GM23338 (cell line): ENCODE measurements around the gene ZNF275. TPM values are rescaled to one million over a fixed set of nuclear protein-coding genes. Genes with fewer than 3 reads are reported as not detected.

Source experiments
- ATAC-seq: fragments of 200-7000 bp; cut with Tn5 transposase; 3 replicates; pipeline ENCODE4 v1.9.1; 2020
- DNase-seq: peaks from one replicate; pipeline ENCODE4 v3.0.0-alpha.2; 2015; ENCODE audit warnings: low spot score
- H2AFZ ChIP-seq: fragments of 200-600 bp; sonication (generic); 2 replicates; pipeline ENCODE4 v1.8.0; 2016; ENCODE audit warnings: antibody characterized with exemption, mild to moderate bottlenecking, moderate library complexity
- H3F3A ChIP-seq: fragments of 200-600 bp; sonication (generic); replicated peaks from 2 replicates; pipeline ENCODE4 v1.8.0; 2017; ENCODE audit warnings: antibody characterized with exemption, mixed run types, low read depth
- H3K27ac ChIP-seq: fragments of 200-600 bp; sonication (generic); 2 replicates; pipeline ENCODE4 v1.6.1; 2016; ENCODE audit warnings: low read depth
- H3K27me3 ChIP-seq: fragments of 200-600 bp; sonication (generic); 2 replicates; pipeline ENCODE4 v1.8.0; 2016; ENCODE audit warnings: mild to moderate bottlenecking, mixed run types, moderate library complexity; ENCODE audit not compliant: insufficient read depth
- H3K36me3 ChIP-seq: fragments of 200-600 bp; sonication (generic); 2 replicates; pipeline ENCODE4 v1.8.0; 2016; ENCODE audit warnings: mild to moderate bottlenecking; ENCODE audit not compliant: insufficient read depth
- H3K4me1 ChIP-seq: fragments of 200-600 bp; sonication (generic); 2 replicates; pipeline ENCODE4 v1.8.0; 2016; ENCODE audit warnings: mild to moderate bottlenecking, moderate library complexity; ENCODE audit not compliant: insufficient read depth
- H3K4me2 ChIP-seq: fragments of 200-600 bp; sonication (generic); 2 replicates; pipeline ENCODE4 v1.7.1; 2017; ENCODE audit warnings: mixed run types
- H3K4me3 ChIP-seq: fragments of 200-600 bp; sonication (generic); 2 replicates; pipeline ENCODE4 v1.6.1; 2016; ENCODE audit warnings: mixed run types
- H3K79me2 ChIP-seq: fragments of 200-600 bp; sonication (generic); replicated peaks from 2 replicates; pipeline ENCODE4 v1.8.0; 2017; ENCODE audit warnings: mild to moderate bottlenecking; ENCODE audit not compliant: insufficient read depth
- H3K9me2 ChIP-seq: fragments of 200-600 bp; sonication (generic); 2 replicates; pipeline ENCODE4 v1.8.0; 2017; ENCODE audit not compliant: insufficient read depth
- H4K20me1 ChIP-seq: fragments of 200-600 bp; sonication (generic); replicated peaks from 2 replicates; pipeline ENCODE4 v1.8.0; 2017; ENCODE audit warnings: mild to moderate bottlenecking; ENCODE audit not compliant: insufficient read depth
- H3K27ac Mint-ChIP-seq: 2 replicates; pipeline ENCODE4 v1.8.0; 2020; ENCODE audit warnings: inconsistent platforms, mild to moderate bottlenecking, moderate library complexity, mixed read lengths
- H3K27me3 Mint-ChIP-seq: 3 replicates; pipeline ENCODE4 v1.8.0; 2022; ENCODE audit warnings: low read depth, mild to moderate bottlenecking, moderate library complexity, mixed read lengths, inconsistent platforms; ENCODE audit not compliant: insufficient read depth, poor library complexity
- H3K36me3 Mint-ChIP-seq: 3 replicates; pipeline ENCODE4 v1.8.0; 2021; ENCODE audit warnings: low read depth, mild to moderate bottlenecking, inconsistent platforms, moderate library complexity, mixed read lengths
- H3K4me1 Mint-ChIP-seq: 3 replicates; pipeline ENCODE4 v1.8.0; 2020; ENCODE audit warnings: mild to moderate bottlenecking, inconsistent platforms, mixed read lengths
- H3K4me3 Mint-ChIP-seq: 3 replicates; pipeline ENCODE4 v1.8.0; 2021; ENCODE audit warnings: moderate library complexity, mild to moderate bottlenecking, inconsistent platforms, mixed read lengths
- H3K9me3 Mint-ChIP-seq: 3 replicates; pipeline ENCODE4 v1.8.0; 2020; ENCODE audit warnings: moderate library complexity, mild to moderate bottlenecking, inconsistent platforms, mixed read lengths
- EZH2 ChIP-seq: fragments of 200-600 bp; sonication (generic); IDR thresholded peaks from one replicate; pipeline ENCODE4 v1.8.0; 2017; ENCODE audit warnings: antibody characterized with exemption, mild to moderate bottlenecking, low read depth; ENCODE audit not compliant: unreplicated experiment
- JUNB ChIP-seq: IDR thresholded peaks from one replicate; pipeline ENCODE4 v1.6.1; 2016; ENCODE audit warnings: antibody characterized with exemption; ENCODE audit not compliant: unreplicated experiment
- POLR2AphosphoS5 ChIP-seq: IDR thresholded peaks from 2 replicates; pipeline ENCODE4 v1.6.1; 2016; ENCODE audit warnings: antibody characterized with exemption, low read depth
- ZNF331 ChIP-seq: fragments of 250-450 bp; sonication (Bioruptor Pico); IDR thresholded peaks from 2 replicates; pipeline ENCODE4 v1.5.0; 2020; ENCODE audit warnings: low read depth, mild to moderate bottlenecking, moderate library complexity
- polyA plus RNA-seq: library from polyadenylated mRNA; unstranded; fragments of >200 nt; fragmentation: Nextera tagmentation; extraction: Ambion mirVana; gene quantifications from 2 replicates; pipeline ENCODE4 v1.2.1, GENCODE V29; 2016
- total RNA-seq: library from RNA; depleted of rRNA; stranded (reverse); fragments of >200 nt; shearing (Covaris generic); gene quantifications from 2 replicates; pipeline ENCODE4 v1.2.3, GENCODE V29; 2014
- TF ChIP-seq, protein P1 (sequence below): fragments of 250-450 bp; sonication (Bioruptor Pico); IDR thresholded peaks from 2 replicates; pipeline ENCODE4 v1.5.0; 2020; ENCODE audit warnings: mild to moderate bottlenecking, moderate library complexity
- TF ChIP-seq, protein P2 (sequence below): IDR thresholded peaks from 2 replicates; pipeline ENCODE4 v1.6.1; 2016; ENCODE audit warnings: antibody characterized with exemption

ZNF275 gene
- total and polyA plus RNA-seq, 2 experiments from 2014 or later, result 3.2 to 12.3 TPM

DNA sequence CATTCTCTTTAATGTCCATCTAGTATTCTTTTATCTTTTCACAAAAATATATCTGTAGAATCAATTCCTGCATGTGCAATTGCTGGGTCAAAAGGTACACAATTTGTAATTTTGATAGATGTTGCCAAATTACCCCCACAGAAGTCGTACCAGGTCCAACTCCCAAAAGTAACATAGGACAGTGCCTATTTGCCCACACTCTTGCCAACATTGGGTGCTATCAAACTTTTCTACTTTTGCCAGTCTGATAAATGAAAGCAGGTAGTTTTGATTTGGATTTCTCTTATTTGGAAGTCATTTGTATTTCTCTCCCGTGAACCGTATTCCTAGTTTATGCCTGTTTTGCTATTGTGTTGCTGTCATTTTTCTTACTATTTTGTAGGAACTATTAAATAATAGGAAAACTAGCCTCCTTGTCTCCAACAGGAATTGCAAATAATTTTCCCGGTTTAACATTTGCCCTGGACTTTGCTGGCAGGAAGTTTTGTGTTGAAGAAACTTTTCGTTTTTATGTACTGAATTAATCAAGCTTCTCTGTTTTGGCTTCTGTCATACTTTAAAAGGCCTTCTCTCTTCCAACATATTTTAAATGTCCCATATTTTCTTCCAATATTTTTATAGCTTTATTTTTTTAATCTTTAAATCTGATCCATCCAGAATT is 33.1 kb downstream of the ZNF275 start:
- H3K27ac Mint-ChIP-seq, result no peak overlapping the region

DNA sequence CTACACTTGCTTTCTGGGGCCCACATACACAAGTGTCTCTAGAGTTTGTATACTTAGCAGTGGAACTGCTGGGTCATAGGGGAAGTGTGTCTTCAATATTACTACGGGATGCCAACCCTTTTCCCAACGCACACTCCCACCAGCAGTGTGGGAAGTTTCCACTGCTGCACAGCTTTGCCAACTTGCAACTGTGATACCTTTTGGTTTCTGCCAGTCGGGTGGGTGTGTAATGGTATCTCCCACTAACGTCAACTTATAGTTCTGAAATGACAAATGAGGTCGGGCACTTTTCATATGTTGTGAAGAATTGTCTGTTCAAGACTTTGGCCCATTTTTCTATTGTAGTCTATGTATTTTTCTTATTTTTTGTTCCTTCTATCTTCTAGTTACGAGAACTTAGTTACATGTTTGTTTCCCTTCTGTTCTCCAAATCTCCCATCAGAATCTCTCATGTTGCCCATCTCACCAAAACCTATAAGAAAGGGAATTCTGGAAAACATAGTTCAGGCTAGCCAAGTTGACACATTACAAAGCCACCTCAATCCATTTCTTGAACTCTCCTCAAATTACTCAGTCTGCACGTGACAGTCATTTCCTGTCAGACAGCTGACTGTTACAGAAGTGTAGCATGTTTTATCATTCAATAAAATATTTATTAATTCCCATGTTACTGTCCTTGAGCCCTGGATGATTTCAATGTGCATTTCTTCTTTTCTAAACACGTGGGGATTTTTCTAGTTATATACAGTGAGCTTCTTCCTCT is 36.5 kb downstream of the ZNF275 start:
- H3K9me3 Mint-ChIP-seq, result no peaks in the 10 kb centered on the region
- ATAC-seq, result no peak
- H3K27ac Mint-ChIP-seq, result no peak overlapping the region
- H3K27me3 Mint-ChIP-seq, result no peaks in the 10 kb centered on the region
- no peak for DNase-seq
- Histone ChIP-seq H3K4me1 (no peaks in the 10 kb centered on the region), H3K36me3 (no peaks in the 10 kb centered on the region), H3K27me3 (no peaks in the 10 kb centered on the region), H2AFZ (no peak overlapping the region), H4K20me1 (no peaks in the 10 kb centered on the region), H3K79me2 (no peaks in the 10 kb centered on the region), H3K4me2 (no peak overlapping the region), H3F3A (no peaks in the 10 kb centered on the region), H3K9me2 (no peaks in the 10 kb centered on the region), H3K4me3 (no peak overlapping the region), H3K27ac (no peak overlapping the region)
- no peaks in the 10 kb centered on the region; the same call in 2 of the 3 replicates for H3K4me1 Mint-ChIP-seq
- no peak for TF ChIP-seq ZNF331 (CRISPR knock-in tag)
- TF ChIP-seq EZH2, result no peak
- TF ChIP-seq, protein P1, sequence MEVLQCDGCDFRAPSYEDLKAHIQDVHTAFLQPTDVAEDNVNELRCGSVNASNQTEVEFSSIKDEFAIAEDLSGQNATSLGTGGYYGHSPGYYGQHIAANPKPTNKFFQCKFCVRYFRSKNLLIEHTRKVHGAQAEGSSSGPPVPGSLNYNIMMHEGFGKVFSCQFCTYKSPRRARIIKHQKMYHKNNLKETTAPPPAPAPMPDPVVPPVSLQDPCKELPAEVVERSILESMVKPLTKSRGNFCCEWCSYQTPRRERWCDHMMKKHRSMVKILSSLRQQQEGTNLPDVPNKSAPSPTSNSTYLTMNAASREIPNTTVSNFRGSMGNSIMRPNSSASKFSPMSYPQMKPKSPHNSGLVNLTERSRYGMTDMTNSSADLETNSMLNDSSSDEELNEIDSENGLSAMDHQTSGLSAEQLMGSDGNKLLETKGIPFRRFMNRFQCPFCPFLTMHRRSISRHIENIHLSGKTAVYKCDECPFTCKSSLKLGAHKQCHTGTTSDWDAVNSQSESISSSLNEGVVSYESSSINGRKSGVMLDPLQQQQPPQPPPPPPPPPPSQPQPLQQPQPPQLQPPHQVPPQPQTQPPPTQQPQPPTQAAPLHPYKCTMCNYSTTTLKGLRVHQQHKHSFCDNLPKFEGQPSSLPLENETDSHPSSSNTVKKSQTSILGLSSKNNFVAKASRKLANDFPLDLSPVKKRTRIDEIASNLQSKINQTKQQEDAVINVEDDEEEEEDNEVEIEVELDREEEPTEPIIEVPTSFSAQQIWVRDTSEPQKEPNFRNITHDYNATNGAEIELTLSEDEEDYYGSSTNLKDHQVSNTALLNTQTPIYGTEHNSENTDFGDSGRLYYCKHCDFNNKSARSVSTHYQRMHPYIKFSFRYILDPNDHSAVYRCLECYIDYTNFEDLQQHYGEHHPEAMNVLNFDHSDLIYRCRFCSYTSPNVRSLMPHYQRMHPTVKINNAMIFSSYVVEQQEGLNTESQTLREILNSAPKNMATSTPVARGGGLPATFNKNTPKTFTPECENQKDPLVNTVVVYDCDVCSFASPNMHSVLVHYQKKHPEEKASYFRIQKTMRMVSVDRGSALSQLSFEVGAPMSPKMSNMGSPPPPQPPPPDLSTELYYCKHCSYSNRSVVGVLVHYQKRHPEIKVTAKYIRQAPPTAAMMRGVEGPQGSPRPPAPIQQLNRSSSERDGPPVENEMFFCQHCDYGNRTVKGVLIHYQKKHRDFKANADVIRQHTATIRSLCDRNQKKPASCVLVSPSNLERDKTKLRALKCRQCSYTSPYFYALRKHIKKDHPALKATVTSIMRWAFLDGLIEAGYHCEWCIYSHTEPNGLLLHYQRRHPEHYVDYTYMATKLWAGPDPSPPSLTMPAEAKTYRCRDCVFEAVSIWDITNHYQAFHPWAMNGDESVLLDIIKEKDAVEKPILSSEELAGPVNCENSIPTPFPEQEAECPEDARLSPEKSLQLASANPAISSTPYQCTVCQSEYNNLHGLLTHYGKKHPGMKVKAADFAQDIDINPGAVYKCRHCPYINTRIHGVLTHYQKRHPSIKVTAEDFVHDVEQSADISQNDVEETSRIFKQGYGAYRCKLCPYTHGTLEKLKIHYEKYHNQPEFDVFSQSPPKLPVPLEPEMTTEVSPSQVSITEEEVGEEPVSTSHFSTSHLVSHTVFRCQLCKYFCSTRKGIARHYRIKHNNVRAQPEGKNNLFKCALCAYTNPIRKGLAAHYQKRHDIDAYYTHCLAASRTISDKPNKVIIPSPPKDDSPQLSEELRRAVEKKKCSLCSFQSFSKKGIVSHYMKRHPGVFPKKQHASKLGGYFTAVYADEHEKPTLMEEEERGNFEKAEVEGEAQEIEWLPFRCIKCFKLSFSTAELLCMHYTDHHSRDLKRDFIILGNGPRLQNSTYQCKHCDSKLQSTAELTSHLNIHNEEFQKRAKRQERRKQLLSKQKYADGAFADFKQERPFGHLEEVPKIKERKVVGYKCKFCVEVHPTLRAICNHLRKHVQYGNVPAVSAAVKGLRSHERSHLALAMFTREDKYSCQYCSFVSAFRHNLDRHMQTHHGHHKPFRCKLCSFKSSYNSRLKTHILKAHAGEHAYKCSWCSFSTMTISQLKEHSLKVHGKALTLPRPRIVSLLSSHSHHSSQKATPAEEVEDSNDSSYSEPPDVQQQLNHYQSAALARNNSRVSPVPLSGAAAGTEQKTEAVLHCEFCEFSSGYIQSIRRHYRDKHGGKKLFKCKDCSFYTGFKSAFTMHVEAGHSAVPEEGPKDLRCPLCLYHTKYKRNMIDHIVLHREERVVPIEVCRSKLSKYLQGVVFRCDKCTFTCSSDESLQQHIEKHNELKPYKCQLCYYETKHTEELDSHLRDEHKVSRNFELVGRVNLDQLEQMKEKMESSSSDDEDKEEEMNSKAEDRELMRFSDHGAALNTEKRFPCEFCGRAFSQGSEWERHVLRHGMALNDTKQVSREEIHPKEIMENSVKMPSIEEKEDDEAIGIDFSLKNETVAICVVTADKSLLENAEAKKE (CRISPR knock-in tag), result no peak
- no peaks in the 10 kb centered on the region for H3K36me3 Mint-ChIP-seq
- H3K4me3 Mint-ChIP-seq, result no peak overlapping the region

More for the DNA sequence above, 33.1 kb downstream of the ZNF275 start:
- Mint-ChIP-seq H3K27me3 (no peaks in the 10 kb centered on the region), H3K9me3 (no peaks in the 10 kb centered on the region), H3K36me3 (no peaks in the 10 kb centered on the region), H3K4me3 (no peak overlapping the region), H3K4me1 (no peaks in the 10 kb centered on the region)
- H3K36me3 ChIP-seq, result no peaks in the 10 kb centered on the region
- H3K4me3 ChIP-seq, result no peak overlapping the region
- H3K9me2 ChIP-seq, result no peaks in the 10 kb centered on the region
- no peaks in the 10 kb centered on the region for H4K20me1 ChIP-seq
- no peak overlapping the region for H3K27ac ChIP-seq
- no peak overlapping the region for H2AFZ ChIP-seq
- DNase-seq, result no peak
- no peak for TF ChIP-seq POLR2AphosphoS5
- TF ChIP-seq, protein P2, sequence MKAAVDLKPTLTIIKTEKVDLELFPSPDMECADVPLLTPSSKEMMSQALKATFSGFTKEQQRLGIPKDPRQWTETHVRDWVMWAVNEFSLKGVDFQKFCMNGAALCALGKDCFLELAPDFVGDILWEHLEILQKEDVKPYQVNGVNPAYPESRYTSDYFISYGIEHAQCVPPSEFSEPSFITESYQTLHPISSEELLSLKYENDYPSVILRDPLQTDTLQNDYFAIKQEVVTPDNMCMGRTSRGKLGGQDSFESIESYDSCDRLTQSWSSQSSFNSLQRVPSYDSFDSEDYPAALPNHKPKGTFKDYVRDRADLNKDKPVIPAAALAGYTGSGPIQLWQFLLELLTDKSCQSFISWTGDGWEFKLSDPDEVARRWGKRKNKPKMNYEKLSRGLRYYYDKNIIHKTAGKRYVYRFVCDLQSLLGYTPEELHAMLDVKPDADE, result no peak
- TF ChIP-seq JUNB, result no peak
- no peaks in the 10 kb centered on the region for H3F3A ChIP-seq
- no peaks in the 10 kb centered on the region for H3K4me1 ChIP-seq
- H3K4me2 ChIP-seq, result no peak overlapping the region
- H3K79me2 ChIP-seq, result no peaks in the 10 kb centered on the region
- H3K27me3 ChIP-seq, result no peaks in the 10 kb centered on the region
- ATAC-seq, result no peak
